GM23338 (cell line): ENCODE measurements around the gene UBE3B. TPM values are rescaled to one million over a fixed set of nuclear protein-coding genes. Genes with fewer than 3 reads are reported as not detected.

ENCODE experiments used
- ATAC-seq: fragments of 200-7000 bp; cut with Tn5 transposase; 3 replicates; pipeline ENCODE4 v1.9.1; 2020
- DNase-seq: peaks from one replicate; pipeline ENCODE4 v3.0.0-alpha.2; 2015; ENCODE audit warnings: low spot score
- H2AFZ ChIP-seq: fragments of 200-600 bp; sonication (generic); 2 replicates; pipeline ENCODE4 v1.8.0; 2016; ENCODE audit warnings: antibody characterized with exemption, mild to moderate bottlenecking, moderate library complexity
- H3F3A ChIP-seq: fragments of 200-600 bp; sonication (generic); replicated peaks from 2 replicates; pipeline ENCODE4 v1.8.0; 2017; ENCODE audit warnings: antibody characterized with exemption, mixed run types, low read depth
- H3K27ac ChIP-seq: fragments of 200-600 bp; sonication (generic); 2 replicates; pipeline ENCODE4 v1.6.1; 2016; ENCODE audit warnings: low read depth
- H3K27me3 ChIP-seq: fragments of 200-600 bp; sonication (generic); 2 replicates; pipeline ENCODE4 v1.8.0; 2016; ENCODE audit warnings: mild to moderate bottlenecking, mixed run types, moderate library complexity; ENCODE audit not compliant: insufficient read depth
- H3K36me3 ChIP-seq: fragments of 200-600 bp; sonication (generic); 2 replicates; pipeline ENCODE4 v1.8.0; 2016; ENCODE audit warnings: mild to moderate bottlenecking; ENCODE audit not compliant: insufficient read depth
- H3K4me1 ChIP-seq: fragments of 200-600 bp; sonication (generic); 2 replicates; pipeline ENCODE4 v1.8.0; 2016; ENCODE audit warnings: mild to moderate bottlenecking, moderate library complexity; ENCODE audit not compliant: insufficient read depth
- H3K4me2 ChIP-seq: fragments of 200-600 bp; sonication (generic); 2 replicates; pipeline ENCODE4 v1.7.1; 2017; ENCODE audit warnings: mixed run types
- H3K4me3 ChIP-seq: fragments of 200-600 bp; sonication (generic); 2 replicates; pipeline ENCODE4 v1.6.1; 2016; ENCODE audit warnings: mixed run types
- H3K79me2 ChIP-seq: fragments of 200-600 bp; sonication (generic); replicated peaks from 2 replicates; pipeline ENCODE4 v1.8.0; 2017; ENCODE audit warnings: mild to moderate bottlenecking; ENCODE audit not compliant: insufficient read depth
- H3K9me2 ChIP-seq: fragments of 200-600 bp; sonication (generic); 2 replicates; pipeline ENCODE4 v1.8.0; 2017; ENCODE audit not compliant: insufficient read depth
- H4K20me1 ChIP-seq: fragments of 200-600 bp; sonication (generic); replicated peaks from 2 replicates; pipeline ENCODE4 v1.8.0; 2017; ENCODE audit warnings: mild to moderate bottlenecking; ENCODE audit not compliant: insufficient read depth
- H3K27ac Mint-ChIP-seq: 2 replicates; pipeline ENCODE4 v1.8.0; 2020; ENCODE audit warnings: inconsistent platforms, mild to moderate bottlenecking, moderate library complexity, mixed read lengths
- H3K27me3 Mint-ChIP-seq: 3 replicates; pipeline ENCODE4 v1.8.0; 2022; ENCODE audit warnings: low read depth, mild to moderate bottlenecking, moderate library complexity, mixed read lengths, inconsistent platforms; ENCODE audit not compliant: insufficient read depth, poor library complexity
- H3K36me3 Mint-ChIP-seq: 3 replicates; pipeline ENCODE4 v1.8.0; 2021; ENCODE audit warnings: low read depth, mild to moderate bottlenecking, inconsistent platforms, moderate library complexity, mixed read lengths
- H3K4me1 Mint-ChIP-seq: 3 replicates; pipeline ENCODE4 v1.8.0; 2020; ENCODE audit warnings: mild to moderate bottlenecking, inconsistent platforms, mixed read lengths
- H3K4me3 Mint-ChIP-seq: 3 replicates; pipeline ENCODE4 v1.8.0; 2021; ENCODE audit warnings: moderate library complexity, mild to moderate bottlenecking, inconsistent platforms, mixed read lengths
- H3K9me3 Mint-ChIP-seq: 3 replicates; pipeline ENCODE4 v1.8.0; 2020; ENCODE audit warnings: moderate library complexity, mild to moderate bottlenecking, inconsistent platforms, mixed read lengths
- EZH2 ChIP-seq: fragments of 200-600 bp; sonication (generic); IDR thresholded peaks from one replicate; pipeline ENCODE4 v1.8.0; 2017; ENCODE audit warnings: antibody characterized with exemption, mild to moderate bottlenecking, low read depth; ENCODE audit not compliant: unreplicated experiment
- EZH2phosphoT487 ChIP-seq: fragments of 200-600 bp; sonication (generic); IDR thresholded peaks from one replicate; pipeline ENCODE4 v1.8.1; 2018; ENCODE audit warnings: antibody characterized with exemption; ENCODE audit not compliant: unreplicated experiment
- NANOG ChIP-seq: IDR thresholded peaks from 2 replicates; pipeline ENCODE4 v1.6.1; 2016; ENCODE audit warnings: antibody characterized with exemption, borderline replicate concordance
- STAT1 ChIP-seq: IDR thresholded peaks from one replicate; pipeline ENCODE4 v1.6.1; 2016; ENCODE audit warnings: antibody characterized with exemption; ENCODE audit not compliant: unreplicated experiment
- ZNF114 ChIP-seq: fragments of 250-450 bp; sonication (Bioruptor Pico); IDR thresholded peaks from 2 replicates; pipeline ENCODE4 v1.5.0; 2020; ENCODE audit warnings: mild to moderate bottlenecking, moderate library complexity
- ZNF331 ChIP-seq: fragments of 250-450 bp; sonication (Bioruptor Pico); IDR thresholded peaks from 2 replicates; pipeline ENCODE4 v1.5.0; 2020; ENCODE audit warnings: low read depth, mild to moderate bottlenecking, moderate library complexity
- ZNF462 ChIP-seq: fragments of 250-450 bp; sonication (Bioruptor Pico); IDR thresholded peaks from 2 replicates; pipeline ENCODE4 v1.5.0; 2020; ENCODE audit warnings: mild to moderate bottlenecking, moderate library complexity
- polyA plus RNA-seq: library from polyadenylated mRNA; unstranded; fragments of >200 nt; fragmentation: Nextera tagmentation; extraction: Ambion mirVana; gene quantifications from 2 replicates; pipeline ENCODE4 v1.2.1, GENCODE V29; 2016
- total RNA-seq: library from RNA; depleted of rRNA; stranded (reverse); fragments of >200 nt; shearing (Covaris generic); gene quantifications from 2 replicates; pipeline ENCODE4 v1.2.3, GENCODE V29; 2014
- TF ChIP-seq, protein P1 (sequence below): IDR thresholded peaks from one replicate; pipeline ENCODE4 v1.6.1; 2018; ENCODE audit warnings: antibody characterized with exemption; ENCODE audit not compliant: unreplicated experiment

Gene UBE3B
- total and polyA plus RNA-seq, 2 experiments from 2014 or later, result 20.8 TPM

GRCh38 chr12:109544955-109545531 is 67.6 kb downstream of the UBE3B start:
- Histone ChIP-seq H3F3A (no peaks in the 10 kb centered on the region), H3K4me3 (no peak overlapping the region), H3K27me3 (no peaks in the 10 kb centered on the region), H2AFZ (no peak overlapping the region), H3K36me3 (no peaks in the 10 kb centered on the region), H3K79me2 (no peaks in the 10 kb centered on the region), H3K4me2 (no peak overlapping the region), H4K20me1 (no peaks in the 10 kb centered on the region), H3K27ac (no peak overlapping the region), H3K4me1 (no peaks in the 10 kb centered on the region), H3K9me2 (no peaks in the 10 kb centered on the region)
- H3K4me1 Mint-ChIP-seq, result no peaks in the 10 kb centered on the region; the same call in 2 of the 3 replicates
- peaks cover 14% of the 10 kb centered on the region for H3K27me3 Mint-ChIP-seq
- H3K4me3 Mint-ChIP-seq, result no peak overlapping the region
- H3K36me3 Mint-ChIP-seq, result no peaks in the 10 kb centered on the region
- ATAC-seq (no peak), DNase-seq (no peak)
- no peak overlapping the region for H3K27ac Mint-ChIP-seq
- H3K9me3 Mint-ChIP-seq, result no peaks in the 10 kb centered on the region
- TF ChIP-seq, protein P1, sequence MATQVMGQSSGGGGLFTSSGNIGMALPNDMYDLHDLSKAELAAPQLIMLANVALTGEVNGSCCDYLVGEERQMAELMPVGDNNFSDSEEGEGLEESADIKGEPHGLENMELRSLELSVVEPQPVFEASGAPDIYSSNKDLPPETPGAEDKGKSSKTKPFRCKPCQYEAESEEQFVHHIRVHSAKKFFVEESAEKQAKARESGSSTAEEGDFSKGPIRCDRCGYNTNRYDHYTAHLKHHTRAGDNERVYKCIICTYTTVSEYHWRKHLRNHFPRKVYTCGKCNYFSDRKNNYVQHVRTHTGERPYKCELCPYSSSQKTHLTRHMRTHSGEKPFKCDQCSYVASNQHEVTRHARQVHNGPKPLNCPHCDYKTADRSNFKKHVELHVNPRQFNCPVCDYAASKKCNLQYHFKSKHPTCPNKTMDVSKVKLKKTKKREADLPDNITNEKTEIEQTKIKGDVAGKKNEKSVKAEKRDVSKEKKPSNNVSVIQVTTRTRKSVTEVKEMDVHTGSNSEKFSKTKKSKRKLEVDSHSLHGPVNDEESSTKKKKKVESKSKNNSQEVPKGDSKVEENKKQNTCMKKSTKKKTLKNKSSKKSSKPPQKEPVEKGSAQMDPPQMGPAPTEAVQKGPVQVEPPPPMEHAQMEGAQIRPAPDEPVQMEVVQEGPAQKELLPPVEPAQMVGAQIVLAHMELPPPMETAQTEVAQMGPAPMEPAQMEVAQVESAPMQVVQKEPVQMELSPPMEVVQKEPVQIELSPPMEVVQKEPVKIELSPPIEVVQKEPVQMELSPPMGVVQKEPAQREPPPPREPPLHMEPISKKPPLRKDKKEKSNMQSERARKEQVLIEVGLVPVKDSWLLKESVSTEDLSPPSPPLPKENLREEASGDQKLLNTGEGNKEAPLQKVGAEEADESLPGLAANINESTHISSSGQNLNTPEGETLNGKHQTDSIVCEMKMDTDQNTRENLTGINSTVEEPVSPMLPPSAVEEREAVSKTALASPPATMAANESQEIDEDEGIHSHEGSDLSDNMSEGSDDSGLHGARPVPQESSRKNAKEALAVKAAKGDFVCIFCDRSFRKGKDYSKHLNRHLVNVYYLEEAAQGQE, result no peak
- TF ChIP-seq ZNF331 (CRISPR knock-in tag) (no peak), ZNF114 (no peak), EZH2phosphoT487 (no peak), ZNF462 (no peak), EZH2 (no peak), NANOG (no peak), STAT1 (no peak)
